Activated B cell treated with CpG ODN at 0.5 μM for 24 hours (primary cell): Measurements from ENCODE around the gene BTBD19. TPM values are rescaled to one million over a fixed set of nuclear protein-coding genes. Genes with fewer than 3 reads are reported as not detected.

Experiments
- ATAC-seq: fragments of 200-7000 bp; cut with Tn5 transposase; one replicate; pipeline ENCODE4 v1.10.0; 2021; ENCODE audit warnings: low read depth, mild to moderate bottlenecking, moderate library complexity
- CTCF ChIA-PET: fragments of 350-600 bp; sonication (Branson Sonifier 250); formaldehyde crosslinking; loops from one replicate; lab custom pipeline; 2021; ENCODE audit warnings: antibody characterized with exemption; lab: Charles Lee
- POLR2A ChIA-PET: fragments of 350-600 bp; sonication (Branson Sonifier 250); formaldehyde crosslinking; loops from one replicate; lab custom pipeline; 2021; ENCODE audit warnings: antibody characterized with exemption; lab: Charles Lee
- DNase-seq: peaks from one replicate; pipeline ENCODE4 v3.0.0; 2022
- H3K27ac Mint-ChIP-seq: one replicate; pipeline ENCODE4 v1.8.0; 2020; ENCODE audit warnings: mixed read lengths
- H3K27me3 Mint-ChIP-seq: one replicate; pipeline ENCODE4 v1.8.0; 2021; ENCODE audit warnings: mixed read lengths
- H3K36me3 Mint-ChIP-seq: one replicate; pipeline ENCODE4 v1.8.0; 2021; ENCODE audit warnings: low read depth, mixed read lengths
- H3K4me1 Mint-ChIP-seq: one replicate; pipeline ENCODE4 v1.8.0; 2021; ENCODE audit warnings: mixed read lengths
- H3K4me3 Mint-ChIP-seq: one replicate; pipeline ENCODE4 v1.8.0; 2020; ENCODE audit warnings: mild to moderate bottlenecking, mixed read lengths
- H3K9me3 Mint-ChIP-seq: one replicate; pipeline ENCODE4 v1.8.0; 2020; ENCODE audit warnings: mixed read lengths
- intact Hi-C: fragments of 100-400 bp; cut with micrococcal nuclease; formaldehyde crosslinking; loops from one replicate; pipeline ENCODE4 v1.15.1; 2024
- total RNA-seq: library from RNA; stranded (reverse); gene quantifications from 2 replicates; pipeline ENCODE4 v1.2.3, GENCODE V29; 2022
- TF ChIP-seq, protein P1 (sequence below): fragments of 200-600 bp; IDR thresholded peaks from one replicate; pipeline ENCODE4 v1.8.0; 2022; ENCODE audit warnings: antibody characterized with exemption, mild to moderate bottlenecking

Gene BTBD19
- total RNA-seq, 1 donor from 2014 or later = 27.6 TPM

DNA sequence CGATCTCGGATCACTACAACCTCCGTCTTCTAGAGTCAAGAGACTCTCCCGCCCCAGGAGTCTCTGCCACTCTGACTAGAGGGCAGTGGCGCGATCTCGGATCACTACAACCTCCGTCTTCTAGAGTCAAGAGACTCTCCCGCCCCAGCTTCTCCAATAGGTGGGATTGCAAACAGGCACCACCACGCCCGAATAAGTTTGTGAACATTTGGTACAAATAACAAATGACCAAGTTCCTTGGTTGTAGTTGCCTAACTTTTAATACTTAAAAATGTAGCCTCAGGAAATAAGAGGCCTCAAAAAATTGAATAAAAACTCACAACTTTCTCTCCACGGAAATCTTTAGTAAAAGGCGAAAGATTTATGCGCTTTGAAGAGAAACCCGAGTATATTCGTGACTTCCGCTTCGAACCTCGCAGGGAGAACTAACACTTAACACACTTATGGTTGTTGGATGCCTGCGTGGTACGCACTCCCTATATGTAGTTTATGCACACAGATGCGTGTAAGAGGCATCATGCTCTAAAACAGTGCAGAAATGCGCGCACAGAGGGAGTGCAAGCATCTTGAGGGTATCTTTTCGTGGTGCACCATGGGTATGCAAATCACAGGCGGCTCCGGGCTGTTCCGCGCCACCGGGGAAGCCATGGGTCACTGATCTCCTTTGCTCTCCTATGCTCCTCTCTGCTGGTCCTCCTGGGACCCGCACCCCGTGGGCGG is 11.4 kb downstream of the BTBD19 start:
- POLR2A ChIA-PET = interaction anchor here (0.6 to 7.7 kb wide), 45 partner anchors 8 to 866 kb away, joined by 3 to 364 read pairs (median 4); partner anchors contain the start of genes ARMH1, BEST4, BTBD19 and DYNLT4
- CTCF ChIA-PET = interaction anchor here (0.6 to 3.2 kb wide), 15 partner anchors 9 to 98 kb away, joined by 3 to 20 read pairs (median 5); partner anchors contain the start of genes BEST4, BTBD19, PLK3 and RNU5D-1

DNA sequence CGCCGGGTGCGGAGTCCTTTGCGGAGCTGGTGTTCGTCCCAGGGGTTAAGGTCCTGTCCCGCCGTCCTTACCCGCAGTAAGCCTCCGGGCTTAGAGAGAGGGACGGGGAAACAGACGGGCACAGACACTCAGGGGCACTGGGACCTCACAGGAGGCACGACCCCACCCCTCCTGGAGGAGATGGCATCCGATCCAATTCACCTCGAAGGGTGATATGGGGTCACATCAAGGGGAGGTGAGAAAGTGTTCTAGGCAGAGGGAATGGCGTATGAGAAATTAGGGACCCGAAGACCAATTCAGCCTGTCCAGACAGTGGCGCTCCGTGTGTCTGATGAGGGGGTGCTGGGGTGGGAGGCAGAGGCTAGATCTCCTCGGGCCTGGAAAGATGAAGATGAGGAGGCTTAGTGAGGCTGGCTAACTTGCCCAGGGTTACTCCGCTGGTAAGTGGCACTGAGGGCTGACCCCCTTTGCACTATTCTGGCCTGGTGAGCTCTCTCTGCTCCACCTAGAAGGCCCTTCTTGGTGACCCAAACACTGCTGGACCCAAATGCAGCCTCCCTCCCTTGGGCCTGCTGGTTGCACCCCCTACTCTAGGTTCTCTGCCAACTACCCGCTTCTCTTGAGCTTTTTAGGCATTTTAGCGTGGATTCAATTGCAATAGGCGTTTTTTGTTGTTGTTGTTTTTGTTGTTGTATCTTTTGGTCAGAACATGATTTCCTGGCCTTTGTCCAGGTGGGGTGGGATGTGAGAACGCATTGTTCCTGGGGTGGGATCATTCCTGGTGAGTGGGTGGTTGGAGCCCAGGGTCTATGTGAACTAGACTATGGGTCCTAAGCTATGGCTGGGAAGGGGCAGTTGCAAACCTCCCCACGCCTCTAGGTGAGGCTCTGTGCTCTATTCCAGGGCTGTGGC is 12.3 kb downstream of the BTBD19 start:
- TF ChIP-seq, protein P1, sequence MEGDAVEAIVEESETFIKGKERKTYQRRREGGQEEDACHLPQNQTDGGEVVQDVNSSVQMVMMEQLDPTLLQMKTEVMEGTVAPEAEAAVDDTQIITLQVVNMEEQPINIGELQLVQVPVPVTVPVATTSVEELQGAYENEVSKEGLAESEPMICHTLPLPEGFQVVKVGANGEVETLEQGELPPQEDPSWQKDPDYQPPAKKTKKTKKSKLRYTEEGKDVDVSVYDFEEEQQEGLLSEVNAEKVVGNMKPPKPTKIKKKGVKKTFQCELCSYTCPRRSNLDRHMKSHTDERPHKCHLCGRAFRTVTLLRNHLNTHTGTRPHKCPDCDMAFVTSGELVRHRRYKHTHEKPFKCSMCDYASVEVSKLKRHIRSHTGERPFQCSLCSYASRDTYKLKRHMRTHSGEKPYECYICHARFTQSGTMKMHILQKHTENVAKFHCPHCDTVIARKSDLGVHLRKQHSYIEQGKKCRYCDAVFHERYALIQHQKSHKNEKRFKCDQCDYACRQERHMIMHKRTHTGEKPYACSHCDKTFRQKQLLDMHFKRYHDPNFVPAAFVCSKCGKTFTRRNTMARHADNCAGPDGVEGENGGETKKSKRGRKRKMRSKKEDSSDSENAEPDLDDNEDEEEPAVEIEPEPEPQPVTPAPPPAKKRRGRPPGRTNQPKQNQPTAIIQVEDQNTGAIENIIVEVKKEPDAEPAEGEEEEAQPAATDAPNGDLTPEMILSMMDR = no peak
- POLR2A ChIA-PET = interaction anchor here (0.6 to 7.7 kb wide), 26 partner anchors 10 to 865 kb away, joined by 3 to 364 read pairs (median 9); partner anchors contain the start of genes BEST4, BTBD19, DYNLT4 and EIF2B3
- CTCF ChIA-PET = interaction anchor here (0.8 to 2.6 kb wide), 7 partner anchors 15 to 92 kb away, joined by 3 to 9 read pairs (median 4); partner anchors contain the start of genes BEST4 and RNU5D-1
- H3K27ac Mint-ChIP-seq = peak overlapping the region; percentile 100
- ATAC-seq (no peak), DNase-seq (no peak)
- H3K9me3 Mint-ChIP-seq = no peaks in the 10 kb centered on the region
- H3K36me3 Mint-ChIP-seq = peaks cover 6% of the 10 kb centered on the region
- H3K4me1 Mint-ChIP-seq = peaks cover 27% of the 10 kb centered on the region
- intact Hi-C loops = loop anchor here (5.0 kb wide), 1 partner anchor 482 kb away; no protein-coding TSS in a partner anchor
- peak overlapping the region; percentile 88 for H3K4me3 Mint-ChIP-seq
- no peaks in the 10 kb centered on the region for H3K27me3 Mint-ChIP-seq

More for the DNA sequence above, 11.4 kb downstream of the BTBD19 start:
- DNase-seq (peak; percentile 80), ATAC-seq (peak; percentile 85)
- intact Hi-C loops = loop anchor here (1.0 to 5.0 kb wide), 8 partner anchors 9 to 483 kb away; partner anchors contain the start of genes PLK3, RNU5D-1 and RPS8
- peaks cover 11% of the 10 kb centered on the region for H3K36me3 Mint-ChIP-seq
- H3K4me1 Mint-ChIP-seq = peaks cover 35% of the 10 kb centered on the region
- peak overlapping the region; percentile 88 for H3K4me3 Mint-ChIP-seq
- H3K9me3 Mint-ChIP-seq = no peaks in the 10 kb centered on the region
- H3K27ac Mint-ChIP-seq = peak overlapping the region; percentile 100
- H3K27me3 Mint-ChIP-seq = no peaks in the 10 kb centered on the region
- TF ChIP-seq, protein P1 = no peak

DNA sequence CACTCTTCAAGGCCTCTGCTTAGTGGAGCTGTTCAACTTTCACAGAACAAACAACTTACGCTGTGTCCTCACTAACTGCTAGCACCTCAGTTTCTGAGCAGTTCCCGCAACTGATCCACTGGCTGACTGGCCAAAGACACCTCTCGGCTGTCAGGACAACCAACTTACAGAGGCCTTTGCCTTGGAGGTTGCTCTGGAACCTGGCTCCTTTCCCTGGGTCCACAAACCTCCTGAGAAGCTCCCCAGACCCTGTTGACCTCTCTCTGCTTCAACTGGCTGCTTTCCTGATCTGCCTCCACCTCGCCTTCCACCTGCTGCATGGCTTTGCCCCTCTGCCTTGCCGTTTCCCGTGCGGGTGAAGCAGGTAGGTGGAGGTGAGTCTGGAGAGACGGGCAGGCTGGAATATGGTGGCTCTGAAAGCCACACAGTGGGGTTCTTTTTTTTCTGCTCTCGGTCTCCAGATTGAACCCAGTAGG is 13.0 kb downstream of the BTBD19 start:
- ATAC-seq (no peak), DNase-seq (no peak)
- Mint-ChIP-seq H3K4me1 (peaks cover 27% of the 10 kb centered on the region), H3K36me3 (peaks cover 4% of the 10 kb centered on the region), H3K27me3 (no peaks in the 10 kb centered on the region), H3K27ac (peak overlapping the region; percentile 70), H3K9me3 (no peaks in the 10 kb centered on the region), H3K4me3 (peak overlapping the region; percentile 32)
- POLR2A ChIA-PET = interaction anchor here (1.2 to 7.7 kb wide), 14 partner anchors 9 to 518 kb away, joined by 3 to 364 read pairs (median 19); partner anchors contain the start of genes BTBD19, DYNLT4, HECTD3 and MUTYH
- intact Hi-C loops = loop anchor here (5.0 kb wide), 1 partner anchor 481 kb away; no protein-coding TSS in a partner anchor
- CTCF ChIA-PET = interaction anchor here (1.5 to 2.6 kb wide), 3 partner anchors 14 to 90 kb away, joined by 3 to 9 read pairs (median 5); partner anchors contain the start of gene RNU5D-1
- TF ChIP-seq, protein P1 = no peak

DNA sequence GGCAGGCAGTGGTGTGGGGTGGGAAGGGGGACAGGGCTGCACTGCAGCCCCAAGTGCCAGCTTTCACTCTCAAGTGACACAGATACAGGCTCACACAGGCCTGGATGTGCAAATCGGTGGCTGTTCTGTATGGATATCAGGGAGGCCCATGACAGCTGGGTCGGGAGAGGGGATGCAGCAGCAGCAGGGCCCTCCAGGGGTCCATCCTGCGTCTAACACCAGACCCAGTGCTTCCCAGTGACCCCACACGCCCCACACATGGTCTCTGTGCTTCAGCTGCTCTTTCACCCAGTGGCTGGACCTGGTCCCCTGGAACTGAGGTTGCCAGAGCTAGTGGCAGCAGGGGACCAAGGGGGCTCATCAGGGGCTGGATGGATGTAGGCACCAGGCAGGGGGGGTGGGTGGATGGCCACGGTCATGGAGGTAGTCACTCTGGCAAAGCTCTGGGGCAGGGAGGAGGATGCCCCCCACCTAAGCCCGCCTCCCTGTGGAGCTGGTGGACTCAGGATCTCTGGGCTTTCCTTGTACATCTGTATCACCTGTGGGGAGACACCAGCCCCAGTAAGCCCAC is 13.9 kb downstream of the BTBD19 start:
- POLR2A ChIA-PET = interaction anchor here (0.6 to 7.7 kb wide), 10 partner anchors 9 to 189 kb away, joined by 3 to 364 read pairs (median 40); partner anchors contain the start of genes BTBD19, DYNLT4, HECTD3 and PLK3
- no peak overlapping the region for H3K27ac Mint-ChIP-seq
- H3K36me3 Mint-ChIP-seq = peaks cover 4% of the 10 kb centered on the region

More for the DNA sequence above, 13.9 kb downstream of the BTBD19 start:
- CTCF ChIA-PET = no interaction called here
- H3K4me3 Mint-ChIP-seq = no peak overlapping the region
- TF ChIP-seq, protein P1 = no peak
- peaks cover 27% of the 10 kb centered on the region for H3K4me1 Mint-ChIP-seq
- intact Hi-C loops = loop anchor here (5.0 kb wide), 1 partner anchor 480 kb away; no protein-coding TSS in a partner anchor
- H3K27me3 Mint-ChIP-seq = no peaks in the 10 kb centered on the region
- DNase-seq (no peak), ATAC-seq (no peak)
- no peaks in the 10 kb centered on the region for H3K9me3 Mint-ChIP-seq
